Endothelial cell of umbilical vein (primary cell): ENCODE measurements around the gene UBE2E1. TPM values are rescaled to one million over a fixed set of nuclear protein-coding genes. Genes with fewer than 3 reads are reported as not detected.

Experiments
- BruUV-seq: library from RNA; stranded (reverse); fragments of 400-500 nt; replicated peaks from 2 replicates; lab custom pipeline; 2021; lab: Mats Ljungman, UMichigan
- CTCF ChIA-PET: fragments of 300-600, 350-600 bp; sonication (Branson Sonifier 250); formaldehyde crosslinking; loops from one replicate; lab custom pipeline; 2021; ENCODE audit warnings: antibody characterized with exemption, inconsistent platforms; lab: Charles Lee
- POLR2A ChIA-PET: fragments of 300-600, 350-600 bp; sonication (Branson Sonifier 250); formaldehyde crosslinking; loops from one replicate; lab custom pipeline; 2021; ENCODE audit warnings: antibody characterized with exemption, inconsistent platforms; lab: Charles Lee
- DNase-seq: peaks from one replicate; pipeline ENCODE4 v3.0.0-alpha.2; 2011; ENCODE audit warnings: low read depth, low spot score
- FAIRE-seq: peaks from 2 replicates; lab custom pipeline; 2011; peaks lifted over from hg19 to GRCh38; lab: Jason Lieb, UNC
- H2AFZ ChIP-seq: 2 replicates; pipeline ENCODE4 v1.6.0; 2012; ENCODE audit warnings: low read depth, low read length, control low read depth, inconsistent platforms
- H3K27ac ChIP-seq: 2 replicates; pipeline ENCODE4 v1.5.1; 2011; ENCODE audit warnings: low read depth, mild to moderate bottlenecking, control low read depth, low read length, moderate library complexity; ENCODE audit not compliant: insufficient read depth
- H3K27me3 ChIP-seq, 2 experiments: 2 replicates each; pipeline versions ENCODE4 v1.6.0 to v1.6.1; 2011; ENCODE audit warnings: low read length in 2 of 2, mixed read lengths in 1 of 2; ENCODE audit not compliant: control insufficient read depth in 2 of 2, insufficient read depth in 2 of 2
- H3K36me3 ChIP-seq, 2 experiments: 2 replicates in 1 of 2; 3 replicates in 1 of 2; pipeline ENCODE4 v1.5.1; 2011; ENCODE audit warnings: low read length in 2 of 2, mild to moderate bottlenecking in 1 of 2, moderate library complexity in 1 of 2; ENCODE audit not compliant: control insufficient read depth in 2 of 2, insufficient read depth in 2 of 2; ENCODE audit errors: extremely low read depth in 1 of 2
- H3K4me1 ChIP-seq: 3 replicates; pipeline ENCODE4 v1.5.1; 2011; ENCODE audit warnings: mild to moderate bottlenecking, low read length; ENCODE audit not compliant: control insufficient read depth, insufficient read depth; ENCODE audit errors: extremely low read depth
- H3K4me2 ChIP-seq: 2 replicates; pipeline ENCODE4 v1.6.1; 2011; ENCODE audit warnings: low read length, control low read depth, mixed read lengths; ENCODE audit not compliant: insufficient read depth
- H3K4me3 ChIP-seq, 3 experiments: fragments of 200-600 bp in 1 of 3; sonication (generic), shearing (Covaris generic) in 1 of 3; replicated peaks in 1 of 3; 2 replicates each; pipeline ENCODE4 v1.5.1; 2011 to 2016; ENCODE audit warnings: control low read depth in 3 of 3, low read length in 3 of 3, mild to moderate bottlenecking in 2 of 3, inconsistent platforms in 1 of 3, low read depth in 1 of 3, moderate library complexity in 1 of 3; ENCODE audit not compliant: insufficient read depth in 1 of 3
- H3K79me2 ChIP-seq: 2 replicates; pipeline ENCODE4 v1.6.0; 2012; ENCODE audit warnings: low read length, inconsistent platforms; ENCODE audit not compliant: control insufficient read depth, insufficient read depth
- H3K9ac ChIP-seq: replicated peaks from 2 replicates; pipeline ENCODE3; 2011; ENCODE audit warnings: low read length, control low read depth; ENCODE audit not compliant: insufficient read depth; ENCODE audit errors: extremely low read depth
- H3K9me1 ChIP-seq: replicated peaks from 3 replicates; pipeline ENCODE4 v1.6.0; 2011; ENCODE audit warnings: mild to moderate bottlenecking, low read length; ENCODE audit not compliant: control insufficient read depth, insufficient read depth; ENCODE audit errors: extremely low read depth
- H3K9me3 ChIP-seq: replicated peaks from 2 replicates; pipeline ENCODE4 v1.5.1; 2012; ENCODE audit warnings: low read length, inconsistent platforms; ENCODE audit not compliant: control insufficient read depth, insufficient read depth
- H4K20me1 ChIP-seq: replicated peaks from 2 replicates; pipeline ENCODE3; 2011; ENCODE audit warnings: mild to moderate bottlenecking, low read length; ENCODE audit not compliant: control insufficient read depth, insufficient read depth; ENCODE audit errors: extremely low read depth
- EZH2 ChIP-seq: IDR thresholded peaks from 2 replicates; pipeline ENCODE4 v1.6.1; 2012; ENCODE audit warnings: borderline replicate concordance, low read depth, mild to moderate bottlenecking, moderate library complexity, low read length, inconsistent platforms; ENCODE audit not compliant: severe bottlenecking
- FOS ChIP-seq: IDR thresholded peaks from 2 replicates; pipeline ENCODE4 v1.6.1; 2011; ENCODE audit warnings: mild to moderate bottlenecking, low read length, moderate library complexity, borderline replicate concordance; ENCODE audit not compliant: insufficient read depth
- MYC ChIP-seq: IDR thresholded peaks from one replicate; pipeline ENCODE4 v1.6.1; 2011; ENCODE audit warnings: mild to moderate bottlenecking, low read depth, low read length
- POLR2AphosphoS5 ChIP-seq: IDR thresholded peaks from 2 replicates; pipeline ENCODE4 v1.6.1; 2012; ENCODE audit warnings: low read depth, mild to moderate bottlenecking, control low read depth, low read length, moderate library complexity; ENCODE audit not compliant: insufficient read depth
- dilution Hi-C: fragments of 300-500 bp; cut with MboI; formaldehyde crosslinking; loops from one replicate; pipeline ENCODE4 v1.15.0; 2019; ENCODE audit warnings: low sequenced_read_pairs; ENCODE audit not compliant: extremely low pct_ligation_motif_present
- intact Hi-C: fragments of 100-400 bp; cut with micrococcal nuclease; formaldehyde crosslinking; loops from one replicate; pipeline ENCODE4 v1.10.0; 2022
- polyA plus RNA-seq, 4 experiments: library from polyadenylated mRNA; depleted of rRNA in 3 of 4; stranded (reverse) in 3 of 4; unstranded in 1 of 4; fragments of >200 nt; gene quantifications; 2 replicates each; pipeline versions ENCODE4 v1.2.1 to v1.2.3, GENCODE V29; 2011 to 2012; ENCODE audit warnings: missing spikeins in 1 of 4
- total RNA-seq: library from RNA; stranded (reverse); gene quantifications from 2 replicates; pipeline ENCODE4 v1.2.3, GENCODE V29; 2021
- TF ChIP-seq, protein P1 (sequence below), 2 donors: IDR thresholded peaks; 1 replicate in 1 of 2; 2 replicates in 1 of 2; pipeline ENCODE4 v1.5.1; 2011; ENCODE audit warnings: low read length in 2 of 2, mild to moderate bottlenecking in 2 of 2, moderate library complexity in 2 of 2, control low read depth in 1 of 2, inconsistent platforms in 1 of 2, low read depth in 1 of 2; ENCODE audit not compliant: insufficient read depth in 1 of 2; ENCODE audit errors: extremely low read depth in 1 of 2

The UBE2E1 gene
- total and polyA plus RNA-seq, 2 donors (not counting 3 experiments of a cell fraction or from before 2014, with no cell fraction given), result 72.7 to 114 TPM

DNA sequence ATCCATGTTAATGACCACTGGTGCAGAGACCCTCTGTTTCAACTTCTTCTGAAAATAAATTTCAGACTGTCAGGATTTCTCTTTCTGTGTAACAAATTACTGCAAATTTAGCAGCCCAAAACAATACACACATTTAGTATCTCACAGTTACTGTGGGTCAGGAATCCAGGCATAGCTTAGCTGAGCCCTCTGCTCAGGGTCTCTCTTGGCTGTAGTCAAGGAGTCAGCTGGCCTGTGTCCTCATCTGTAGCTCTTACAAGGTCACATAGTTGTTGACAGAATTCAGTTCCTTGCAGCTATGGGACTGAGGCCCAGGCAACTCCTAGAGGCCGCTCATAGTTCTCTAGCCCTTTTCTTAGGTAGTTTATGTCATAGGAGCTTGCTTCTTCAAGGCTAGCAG is 59.2 kb downstream of the UBE2E1 start:
- no peak overlapping the region for H3K9ac ChIP-seq
- POLR2A ChIA-PET, result interaction anchor here (2.2 kb wide), 1 partner anchor 52 kb away, joined by 14 read pairs; the partner anchor contains the start of genes NKIRAS1 and RPL15

More for the DNA sequence above, 59.2 kb downstream of the UBE2E1 start:
- H3K27me3 ChIP-seq, result no peaks in the 10 kb centered on the region
- H3K9me1 ChIP-seq, result no peaks in the 10 kb centered on the region
- peaks cover 48% of the 10 kb centered on the region for H3K4me1 ChIP-seq
- H3K79me2 ChIP-seq, result peaks cover 62% of the 10 kb centered on the region
- intact Hi-C loops, result no loop called here
- H3K27ac ChIP-seq, result no peak overlapping the region
- DNase-seq (peak; percentile 31), FAIRE-seq (no peak)
- H3K36me3 ChIP-seq, result no peaks in the 10 kb centered on the region
- no peak overlapping the region for H3K4me3 ChIP-seq
- BruUV-seq, result no TSS peak
- TF ChIP-seq EZH2 (no peak), FOS (no peak), MYC (no peak), POLR2AphosphoS5 (no peak)
- TF ChIP-seq, protein P1, sequence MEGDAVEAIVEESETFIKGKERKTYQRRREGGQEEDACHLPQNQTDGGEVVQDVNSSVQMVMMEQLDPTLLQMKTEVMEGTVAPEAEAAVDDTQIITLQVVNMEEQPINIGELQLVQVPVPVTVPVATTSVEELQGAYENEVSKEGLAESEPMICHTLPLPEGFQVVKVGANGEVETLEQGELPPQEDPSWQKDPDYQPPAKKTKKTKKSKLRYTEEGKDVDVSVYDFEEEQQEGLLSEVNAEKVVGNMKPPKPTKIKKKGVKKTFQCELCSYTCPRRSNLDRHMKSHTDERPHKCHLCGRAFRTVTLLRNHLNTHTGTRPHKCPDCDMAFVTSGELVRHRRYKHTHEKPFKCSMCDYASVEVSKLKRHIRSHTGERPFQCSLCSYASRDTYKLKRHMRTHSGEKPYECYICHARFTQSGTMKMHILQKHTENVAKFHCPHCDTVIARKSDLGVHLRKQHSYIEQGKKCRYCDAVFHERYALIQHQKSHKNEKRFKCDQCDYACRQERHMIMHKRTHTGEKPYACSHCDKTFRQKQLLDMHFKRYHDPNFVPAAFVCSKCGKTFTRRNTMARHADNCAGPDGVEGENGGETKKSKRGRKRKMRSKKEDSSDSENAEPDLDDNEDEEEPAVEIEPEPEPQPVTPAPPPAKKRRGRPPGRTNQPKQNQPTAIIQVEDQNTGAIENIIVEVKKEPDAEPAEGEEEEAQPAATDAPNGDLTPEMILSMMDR (IDR thresholded peaks at IDR 0.05; ENCODE audit: extremely low read depth in 1 of 2, insufficient read depth in 1 of 2, low read depth in 1 of 2, low read length in 2 of 2), result no peak
- no peaks in the 10 kb centered on the region for H4K20me1 ChIP-seq
- no peaks in the 10 kb centered on the region for H3K9me3 ChIP-seq
- no peak overlapping the region for H2AFZ ChIP-seq
- dilution Hi-C loops, result no loop called here
- CTCF ChIA-PET, result interaction anchor here (0.8 to 3.4 kb wide), 6 partner anchors 10 to 37 kb away, joined by 3 to 15 read pairs (median 6); no protein-coding TSS in a partner anchor
- H3K4me2 ChIP-seq, result no peak overlapping the region
